ENCODE results near the gene MFAP5.

The MFAP5 gene

DNA sequence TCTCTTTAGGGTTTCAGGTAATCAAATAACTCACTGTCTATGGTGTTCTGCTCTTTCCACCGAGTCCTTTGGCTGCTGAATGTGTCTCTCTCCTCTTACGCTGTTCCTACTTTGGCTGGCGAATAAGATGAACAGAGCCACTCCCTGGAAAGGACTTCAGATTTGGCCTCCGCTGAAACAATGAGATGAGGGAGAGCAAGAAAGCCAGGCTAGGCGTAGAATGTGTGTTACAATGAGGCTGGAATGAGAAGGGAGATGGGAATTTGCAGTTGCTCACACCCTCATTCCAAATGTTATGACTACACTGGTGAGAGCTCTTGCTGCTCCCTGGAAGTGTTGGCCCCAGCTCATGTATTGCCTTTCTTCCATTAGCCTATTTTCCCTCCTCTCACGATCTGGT, at the start of gene MFAP5:
Gene MFAP5 (minus strand): TSS at position 234 of the 400 bp plus-strand sequence. CDS start 722 bp downstream, outside the sequence.
- in situ Hi-C loops (cut with MboI; ENCODE audit: low sequenced_read_pairs), result no loop called here

GRCh38 chr12:8709124-8709830, 46.7 kb upstream of the MFAP5 start:
- in situ Hi-C loops (cut with MboI; ENCODE audit: low sequenced_read_pairs), result no loop called here

- in situ Hi-C loops (cut with MboI; ENCODE audit: low sequenced_read_pairs), result no loop called here
These were observed 39.5 kb upstream of the MFAP5 start for GRCh38 chr12:8702159-8702558.

GRCh38 chr12:8701046-8701660, 38.5 kb upstream of the MFAP5 start:
- in situ Hi-C loops (cut with MboI; ENCODE audit: low sequenced_read_pairs), result no loop called here

DNA sequence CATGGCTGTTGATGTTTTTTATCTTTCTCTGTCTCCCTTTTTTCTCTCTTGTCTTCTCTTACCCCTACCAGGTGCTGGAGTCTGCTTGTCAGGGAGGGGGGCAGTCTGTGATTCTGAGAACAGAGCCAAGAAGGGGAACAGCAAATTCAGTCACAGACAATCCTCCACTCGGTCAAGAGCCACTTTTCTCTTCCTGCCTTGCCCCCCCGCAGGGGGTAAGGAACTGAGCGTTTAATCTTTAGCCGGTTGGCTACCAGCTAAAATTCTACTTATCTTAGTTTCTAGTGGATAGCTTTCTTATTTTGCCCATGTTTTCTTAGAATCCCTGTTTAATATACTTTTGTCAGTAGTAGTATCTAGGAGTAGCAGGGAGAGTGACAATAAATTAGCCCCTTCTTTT, 37.1 kb upstream of the MFAP5 start:
- in situ Hi-C loops (cut with MboI; ENCODE audit: low sequenced_read_pairs), result loop anchor here (25.0 kb wide), 2 partner anchors 188 to 338 kb away; no protein-coding TSS in a partner anchor

DNA sequence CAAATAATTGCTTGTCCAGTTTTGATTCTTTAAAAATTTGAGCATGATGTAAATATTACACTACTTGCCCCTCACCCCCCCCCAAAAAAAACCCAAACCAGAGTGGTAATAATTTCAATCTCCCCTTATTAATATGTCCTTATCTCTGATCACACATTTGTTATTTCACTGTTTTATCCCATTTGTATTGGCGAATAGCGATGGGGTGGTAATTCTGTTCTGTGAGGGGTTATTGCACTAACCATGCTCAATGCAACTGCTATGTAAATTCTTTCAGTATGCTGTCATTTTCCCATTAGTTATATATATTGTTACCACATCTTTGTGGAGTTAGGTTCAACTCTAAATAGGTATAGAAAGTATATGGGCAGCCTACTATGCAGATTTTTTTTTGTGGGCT, 36.3 kb upstream of the MFAP5 start:
- in situ Hi-C loops (cut with MboI; ENCODE audit: low sequenced_read_pairs), result loop anchor here (25.0 kb wide), 2 partner anchors 188 to 338 kb away; no protein-coding TSS in a partner anchor

DNA sequence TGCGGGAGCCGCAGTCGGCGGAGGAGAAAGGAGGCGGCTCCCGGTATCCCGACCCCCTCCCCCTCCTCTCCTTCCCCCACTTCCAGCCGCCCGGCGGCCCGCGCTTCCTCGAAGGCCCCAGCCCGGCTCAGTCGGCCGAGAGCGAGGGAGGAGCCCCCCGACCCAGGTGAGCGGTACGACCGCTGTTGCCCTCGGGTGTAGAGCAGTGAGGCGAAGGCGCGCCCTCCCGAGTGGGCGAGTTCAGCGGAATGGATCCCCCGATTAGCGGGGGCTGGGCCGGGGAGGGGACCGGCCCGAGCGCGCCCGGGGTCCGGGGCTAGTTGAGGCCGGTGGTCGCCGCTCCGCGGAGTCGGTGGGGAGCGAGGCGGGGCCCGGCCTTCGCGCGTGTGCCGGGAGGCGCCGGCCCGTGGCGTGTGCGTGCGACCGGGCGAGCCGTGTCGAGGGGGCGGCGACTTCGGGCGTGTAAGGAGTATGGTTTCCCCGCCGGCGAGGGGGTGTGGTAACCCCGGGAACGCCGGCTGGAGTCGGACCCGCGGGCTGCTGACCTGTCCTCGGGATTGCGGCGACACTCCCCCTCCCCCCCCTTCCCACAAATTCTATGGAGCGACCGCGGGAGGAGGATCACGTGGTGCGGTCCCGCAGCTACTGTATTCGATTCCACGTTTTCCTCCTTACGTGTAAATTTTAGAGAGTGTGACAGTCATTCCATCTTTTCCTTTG, 35.7 kb upstream of the MFAP5 start:
- in situ Hi-C loops (cut with MboI; ENCODE audit: low sequenced_read_pairs), result loop anchor here (25.0 kb wide), 2 partner anchors 189 to 339 kb away; no protein-coding TSS in a partner anchor

- in situ Hi-C loops (cut with MboI; ENCODE audit: low sequenced_read_pairs), result loop anchor here (25.0 kb wide), 2 partner anchors 190 to 340 kb away; no protein-coding TSS in a partner anchor
These were observed 35.0 kb upstream of the MFAP5 start, which contains the start of gene RIMKLB for GRCh38 chr12:8697476-8698131. Gene RIMKLB, plus strand, starts transcription at chr12:8697991. Its CDS starts 15,876 bp downstream, at chr12:8713867.

DNA sequence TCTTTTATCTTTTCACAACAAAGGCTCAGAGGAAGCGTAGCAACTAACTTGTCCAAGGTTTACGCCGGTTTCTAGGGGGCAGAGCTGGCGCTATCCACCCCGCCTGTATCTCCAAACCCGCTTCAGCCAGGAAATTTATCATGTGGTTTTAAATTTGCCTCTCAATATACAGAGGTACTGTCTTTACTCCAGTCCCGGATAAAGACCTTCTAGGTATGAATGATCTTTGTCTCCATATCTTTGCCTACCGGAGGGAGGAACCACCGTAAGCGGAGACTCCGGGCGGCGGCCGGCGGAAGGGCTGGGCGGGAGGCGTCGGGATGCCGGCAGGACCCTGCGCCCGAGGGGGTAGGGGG, 34.5 kb upstream of the MFAP5 start:
- in situ Hi-C loops (cut with MboI; ENCODE audit: low sequenced_read_pairs), result loop anchor here (25.0 kb wide), 2 partner anchors 190 to 340 kb away; no protein-coding TSS in a partner anchor

- in situ Hi-C loops (cut with MboI; ENCODE audit: low sequenced_read_pairs), result loop anchor here (25.0 kb wide), 2 partner anchors 191 to 341 kb away; no protein-coding TSS in a partner anchor
These were observed 33.9 kb upstream of the MFAP5 start for GRCh38 chr12:8696442-8697090.

DNA sequence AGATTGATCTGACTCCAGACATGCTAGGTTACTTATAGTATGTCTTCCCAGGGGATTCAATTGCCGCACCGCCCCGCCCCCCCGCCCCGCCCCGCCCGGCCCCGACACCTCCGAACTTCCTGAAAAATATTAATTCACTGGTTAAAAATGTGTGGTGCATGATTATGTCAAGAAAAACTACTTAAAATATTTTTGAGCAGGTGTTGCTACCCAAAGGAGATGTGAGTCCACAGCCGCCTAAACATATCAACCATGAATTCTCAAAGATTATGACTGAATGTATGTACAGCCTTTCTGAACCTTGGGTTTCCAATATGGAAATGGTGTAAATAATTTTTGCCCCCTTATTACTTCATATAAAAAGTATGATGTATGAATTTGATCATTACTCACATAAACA, 32.5 kb upstream of the MFAP5 start:
- in situ Hi-C loops (cut with MboI; ENCODE audit: low sequenced_read_pairs), result loop anchor here (25.0 kb wide), 2 partner anchors 192 to 342 kb away; no protein-coding TSS in a partner anchor

- in situ Hi-C loops (cut with MboI; ENCODE audit: low sequenced_read_pairs), result loop anchor here (25.0 kb wide), 2 partner anchors 195 to 345 kb away; no protein-coding TSS in a partner anchor
These were observed 29.9 kb upstream of the MFAP5 start for GRCh38 chr12:8692573-8692972.

GRCh38 chr12:8689681-8690080, 27.1 kb upstream of the MFAP5 start:
- in situ Hi-C loops (cut with MboI; ENCODE audit: low sequenced_read_pairs), result loop anchor here (25.0 kb wide), 2 partner anchors 198 to 348 kb away; no protein-coding TSS in a partner anchor

DNA sequence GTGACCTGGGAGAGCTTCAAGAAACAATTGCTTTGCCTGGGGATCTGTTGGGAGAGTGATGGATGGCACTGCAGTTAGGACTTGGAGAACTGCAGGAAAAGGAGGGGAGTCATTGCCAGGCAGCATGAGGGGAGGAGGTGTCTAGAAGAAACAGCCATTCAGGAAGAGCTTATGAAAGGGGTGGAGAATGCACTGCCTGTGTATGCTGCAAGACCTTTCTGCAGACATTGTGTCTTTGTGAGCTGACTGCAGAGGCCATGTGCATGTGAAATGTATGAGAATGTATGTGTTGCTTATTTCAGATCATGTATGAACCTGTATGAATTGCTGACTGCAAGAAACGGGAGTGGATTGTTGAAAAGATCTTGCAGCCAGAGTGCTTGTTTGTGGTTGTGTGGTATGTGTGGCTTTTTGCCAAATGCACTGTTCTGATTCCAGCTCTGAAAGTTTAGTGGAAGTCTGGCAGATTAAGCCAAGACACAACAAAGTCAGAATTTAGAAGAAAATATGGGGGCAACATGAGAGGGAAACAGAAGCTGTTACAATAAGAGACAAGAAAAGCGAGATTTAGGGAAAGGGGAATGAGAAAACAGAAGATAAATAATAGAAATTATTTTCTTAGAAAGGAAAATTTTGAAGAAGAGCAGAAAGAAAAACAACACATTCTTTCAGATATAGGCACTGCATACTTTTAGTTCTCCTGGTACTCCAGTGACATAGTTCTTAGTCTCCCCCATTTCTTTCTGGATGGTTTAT, 25.4 kb upstream of the MFAP5 start:
- in situ Hi-C loops (cut with MboI; ENCODE audit: low sequenced_read_pairs), result loop anchor here (25.0 kb wide), 2 partner anchors 199 to 349 kb away; no protein-coding TSS in a partner anchor

DNA sequence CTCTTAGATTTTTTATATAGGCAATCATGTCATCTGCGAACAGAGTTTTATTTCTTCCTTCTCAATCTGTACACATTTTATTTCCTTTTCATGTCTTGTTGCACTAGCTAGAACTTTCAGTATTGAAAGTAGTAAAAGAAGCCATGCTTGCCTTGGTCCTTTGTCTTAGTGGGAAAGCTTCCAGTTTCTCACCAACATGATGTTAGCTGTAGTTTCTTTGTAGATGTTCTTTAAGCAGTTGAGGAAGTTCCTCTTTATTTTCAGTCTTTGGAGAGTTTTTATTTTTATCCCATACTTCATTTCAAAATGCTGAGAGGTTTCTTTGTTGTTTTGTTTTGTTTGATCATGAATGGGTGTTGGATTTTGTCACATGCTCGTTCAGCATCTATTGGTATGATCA, 22.4 kb upstream of the MFAP5 start:
- in situ Hi-C loops (cut with MboI; ENCODE audit: low sequenced_read_pairs), result loop anchor here (25.0 kb wide), 2 partner anchors 202 to 352 kb away; no protein-coding TSS in a partner anchor

DNA sequence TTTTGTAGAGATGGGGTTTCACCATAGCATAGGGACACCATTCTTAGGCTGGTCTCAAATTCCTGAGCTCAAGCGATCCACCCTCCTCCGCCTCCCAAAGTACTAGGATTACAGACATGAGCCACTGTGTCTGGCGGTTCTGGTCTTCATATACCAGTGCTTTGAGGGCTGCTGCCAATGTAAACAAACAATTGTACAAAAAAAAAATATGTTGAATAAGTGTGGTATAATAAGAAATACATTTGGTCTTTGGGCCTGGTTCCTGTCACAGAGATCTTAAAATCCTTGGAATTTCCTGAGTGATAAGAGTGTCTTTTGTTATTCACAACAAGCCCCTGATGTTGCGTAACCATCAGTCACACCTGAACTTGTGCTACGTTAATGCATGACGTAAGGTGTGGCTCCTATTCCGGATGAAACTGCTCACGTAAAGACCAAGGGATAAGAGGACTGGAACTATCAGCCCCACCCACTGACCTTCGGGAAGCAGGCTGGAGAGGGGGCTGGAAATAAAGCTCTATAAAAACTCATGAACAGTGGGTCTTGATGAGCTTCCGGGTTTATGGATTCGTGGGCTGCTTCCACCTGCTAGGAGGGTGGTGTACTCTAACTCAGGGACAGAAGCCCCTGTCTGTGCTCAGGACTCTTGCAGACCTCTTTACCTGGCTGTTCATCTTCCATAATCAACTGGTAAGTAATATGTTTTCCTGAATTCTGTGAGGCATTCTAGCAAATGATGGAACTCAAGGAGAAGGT, 18.7 kb upstream of the MFAP5 start:
- in situ Hi-C loops (cut with MboI; ENCODE audit: low sequenced_read_pairs), result loop anchor here (25.0 kb wide), 2 partner anchors 206 to 356 kb away; no protein-coding TSS in a partner anchor

- in situ Hi-C loops (cut with MboI; ENCODE audit: low sequenced_read_pairs), result loop anchor here (25.0 kb wide), 2 partner anchors 207 to 357 kb away; no protein-coding TSS in a partner anchor
These were observed 17.9 kb upstream of the MFAP5 start for GRCh38 chr12:8680533-8680932.

GRCh38 chr12:8678661-8679111, 16.1 kb upstream of the MFAP5 start:
- in situ Hi-C loops (cut with MboI; ENCODE audit: low sequenced_read_pairs), result loop anchor here (25.0 kb wide), 2 partner anchors 209 to 359 kb away; no protein-coding TSS in a partner anchor
